IPS-NIHi7 (cell line): Measurements from ENCODE around the gene TRIM14.

Source experiments
- DNase-seq: peaks from one replicate; pipeline ENCODE4 v3.0.0; 2012; ENCODE audit warnings: mixed read lengths; ENCODE audit errors: extremely low spot score

Gene TRIM14

GRCh38 chr9:98118640-98119601, at the start of gene TRIM14:
TSS of gene TRIM14 (minus strand) at chr9:98119222. CDS start at chr9:98119188, 34 bp downstream.
- DNase-seq: peak; percentile 86

GRCh38 chr9:98168153-98168780, 49.2 kb upstream of the TRIM14 start:
- no peak for DNase-seq

- DNase-seq: no peak
Observed at GRCh38 chr9:98164912-98165311, 45.9 kb upstream of the TRIM14 start.

GRCh38 chr9:98162613-98163012, 43.6 kb upstream of the TRIM14 start:
- DNase-seq: no peak

- no peak for DNase-seq
Observed at GRCh38 chr9:98161851-98162250, 42.8 kb upstream of the TRIM14 start.

- no peak for DNase-seq
Observed at GRCh38 chr9:98159790-98160189, 40.8 kb upstream of the TRIM14 start.

GRCh38 chr9:98159301-98159700, 40.3 kb upstream of the TRIM14 start:
- DNase-seq: no peak

- no peak for DNase-seq
Observed at GRCh38 chr9:98158071-98158831, 39.2 kb upstream of the TRIM14 start.

- DNase-seq: no peak
Observed at GRCh38 chr9:98157372-98157771, 38.4 kb upstream of the TRIM14 start.

- no peak for DNase-seq
Observed at GRCh38 chr9:98154678-98155077, 35.7 kb upstream of the TRIM14 start.

GRCh38 chr9:98152526-98152925, 33.5 kb upstream of the TRIM14 start:
- no peak for DNase-seq

GRCh38 chr9:98150721-98151120, 31.7 kb upstream of the TRIM14 start:
- no peak for DNase-seq

GRCh38 chr9:98150164-98150563, 31.1 kb upstream of the TRIM14 start:
- DNase-seq: no peak

- no peak for DNase-seq
Observed at GRCh38 chr9:98149422-98149821, 30.4 kb upstream of the TRIM14 start.

GRCh38 chr9:98148486-98148885, 29.5 kb upstream of the TRIM14 start:
- no peak for DNase-seq

- no peak for DNase-seq
Observed at GRCh38 chr9:98147582-98147981, 28.6 kb upstream of the TRIM14 start.

GRCh38 chr9:98146101-98146991, 27.3 kb upstream of the TRIM14 start:
- DNase-seq: peak; percentile 39

GRCh38 chr9:98144631-98145030, 25.6 kb upstream of the TRIM14 start:
- DNase-seq: no peak

GRCh38 chr9:98144076-98144475, 25.1 kb upstream of the TRIM14 start:
- DNase-seq: no peak

- no peak for DNase-seq
Observed at GRCh38 chr9:98142925-98143481, 24.0 kb upstream of the TRIM14 start.
